ENCODE results near the gene ABCC11.

The ABCC11 gene

DNA sequence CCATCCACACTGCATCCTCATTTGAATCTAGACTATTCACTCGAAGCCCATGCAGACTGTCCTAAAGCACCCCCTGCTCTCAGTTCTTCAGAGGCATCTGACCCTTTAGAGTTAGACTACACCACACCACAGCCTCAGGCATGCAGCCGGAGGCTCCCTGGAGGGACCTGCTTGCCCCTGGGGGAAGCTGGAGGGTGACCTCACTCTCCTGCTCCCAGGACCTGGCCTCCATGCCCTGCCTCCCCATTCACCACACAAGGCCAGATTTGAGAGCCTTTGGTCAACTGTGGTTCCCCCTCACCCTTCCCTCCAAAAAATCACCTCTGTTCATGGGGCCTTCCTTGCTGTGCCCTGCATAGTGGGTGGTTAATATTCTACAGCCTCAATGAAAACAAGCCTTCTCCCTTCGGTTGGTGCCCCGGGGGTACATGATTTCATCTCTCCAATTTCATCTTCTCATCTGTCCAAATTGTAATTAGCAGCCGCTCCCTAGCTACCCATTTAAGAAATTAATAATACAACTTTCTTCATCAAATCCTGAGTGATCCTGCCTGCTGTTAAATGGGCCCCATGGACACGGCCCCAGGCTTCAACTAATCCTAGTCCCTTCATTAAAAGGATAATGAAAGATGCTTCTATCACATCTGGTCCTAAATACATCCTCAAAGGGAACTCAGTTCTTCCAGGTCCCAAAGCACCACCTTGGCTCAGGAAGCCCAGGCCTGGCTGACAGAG lies 116.0 kb downstream of the ABCC11 start:
- TF ChIP-seq, protein P1, sequence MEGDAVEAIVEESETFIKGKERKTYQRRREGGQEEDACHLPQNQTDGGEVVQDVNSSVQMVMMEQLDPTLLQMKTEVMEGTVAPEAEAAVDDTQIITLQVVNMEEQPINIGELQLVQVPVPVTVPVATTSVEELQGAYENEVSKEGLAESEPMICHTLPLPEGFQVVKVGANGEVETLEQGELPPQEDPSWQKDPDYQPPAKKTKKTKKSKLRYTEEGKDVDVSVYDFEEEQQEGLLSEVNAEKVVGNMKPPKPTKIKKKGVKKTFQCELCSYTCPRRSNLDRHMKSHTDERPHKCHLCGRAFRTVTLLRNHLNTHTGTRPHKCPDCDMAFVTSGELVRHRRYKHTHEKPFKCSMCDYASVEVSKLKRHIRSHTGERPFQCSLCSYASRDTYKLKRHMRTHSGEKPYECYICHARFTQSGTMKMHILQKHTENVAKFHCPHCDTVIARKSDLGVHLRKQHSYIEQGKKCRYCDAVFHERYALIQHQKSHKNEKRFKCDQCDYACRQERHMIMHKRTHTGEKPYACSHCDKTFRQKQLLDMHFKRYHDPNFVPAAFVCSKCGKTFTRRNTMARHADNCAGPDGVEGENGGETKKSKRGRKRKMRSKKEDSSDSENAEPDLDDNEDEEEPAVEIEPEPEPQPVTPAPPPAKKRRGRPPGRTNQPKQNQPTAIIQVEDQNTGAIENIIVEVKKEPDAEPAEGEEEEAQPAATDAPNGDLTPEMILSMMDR (IDR thresholded peaks at IDR 0.05; ENCODE audit: low read depth, low read length), result no peak

DNA sequence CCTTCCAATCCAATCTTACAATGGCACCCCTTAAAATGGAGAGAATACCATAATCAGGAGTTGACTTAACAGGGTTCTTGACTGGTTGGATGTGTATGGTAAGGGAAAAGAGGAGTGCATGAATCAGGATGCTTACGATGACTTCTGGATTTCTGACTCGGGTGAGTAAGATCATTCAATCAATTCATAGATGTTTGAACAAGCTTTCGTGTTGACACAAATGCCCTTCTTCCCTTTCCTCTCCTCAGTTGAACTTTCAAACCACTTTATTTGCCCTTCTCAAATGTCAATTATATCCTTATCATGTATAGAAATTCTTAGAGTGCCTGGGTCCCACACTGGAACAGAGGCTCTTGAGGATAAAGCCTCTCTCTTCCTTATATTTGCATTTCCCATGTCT lies 117.4 kb downstream of the ABCC11 start:
- TF ChIP-seq, protein P1 (IDR thresholded peaks at IDR 0.05; ENCODE audit: low read depth, low read length), result no peak
- no peak for DNase-seq (ENCODE audit: extremely low read depth, low read depth)

More for the DNA sequence above, 116.0 kb downstream of the ABCC11 start:
- no peak for DNase-seq (ENCODE audit: extremely low read depth, low read depth)

DNA sequence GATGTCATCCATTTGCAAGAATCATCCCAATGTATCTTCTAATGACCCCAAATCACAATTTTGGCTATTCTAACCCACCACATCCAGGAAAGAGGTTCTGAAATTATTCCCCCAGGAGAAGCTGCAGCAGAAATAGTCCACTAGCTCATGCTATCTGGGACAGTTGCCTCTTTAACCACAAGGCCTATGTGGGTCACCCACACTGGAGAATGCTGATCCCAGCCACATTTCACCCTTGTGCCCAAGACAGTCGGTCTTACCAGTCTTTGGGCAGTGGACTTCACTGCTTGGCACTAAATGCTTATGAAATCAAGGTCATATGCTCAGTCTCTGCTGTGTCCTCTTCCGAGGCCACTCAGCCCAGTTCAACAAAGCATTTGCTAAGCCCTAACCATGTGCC lies 118.6 kb downstream of the ABCC11 start:
- TF ChIP-seq, protein P1 (IDR thresholded peaks at IDR 0.05; ENCODE audit: low read depth, low read length), result no peak
- DNase-seq (ENCODE audit: extremely low read depth, low read depth), result no peak

DNA sequence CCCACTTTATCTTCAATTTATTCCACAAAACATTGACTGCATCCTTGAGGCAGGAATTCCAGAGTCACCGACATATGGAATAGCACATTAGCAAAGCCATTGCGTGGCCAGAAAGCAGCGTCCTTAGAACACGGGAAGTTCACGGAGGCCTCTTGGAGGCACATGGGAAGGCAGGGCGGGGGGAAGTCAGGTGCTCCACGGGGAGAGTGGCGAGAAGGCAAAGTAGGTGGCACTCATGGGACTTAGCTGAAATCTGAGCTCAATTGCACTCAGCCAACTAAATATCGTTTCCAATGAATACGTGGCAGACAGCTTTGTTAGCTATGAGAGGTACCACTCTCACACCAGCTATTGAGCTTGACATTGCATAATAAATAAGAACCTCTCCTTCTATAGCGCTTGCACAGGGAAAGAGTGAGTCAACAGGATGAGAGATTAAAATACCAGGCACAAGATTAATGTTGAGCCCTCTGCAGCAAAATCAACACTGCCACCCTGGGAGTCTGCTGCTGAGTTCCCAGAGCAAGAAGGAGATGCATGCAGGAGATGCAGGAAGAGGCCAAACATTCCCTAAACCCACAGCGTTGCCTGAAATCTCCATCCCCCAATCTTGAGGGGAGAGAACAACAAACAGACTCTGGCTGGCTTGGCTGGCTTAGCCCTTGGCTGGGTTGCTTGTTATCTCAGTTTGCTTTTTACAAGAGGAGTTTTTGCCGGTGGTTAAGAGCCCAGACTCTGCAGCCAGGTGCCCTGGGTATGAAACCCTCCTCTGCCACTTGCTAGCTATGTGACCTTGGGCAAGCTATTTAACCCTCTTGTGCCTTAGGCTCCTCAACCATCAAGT lies 120.3 kb downstream of the ABCC11 start:
- DNase-seq (ENCODE audit: extremely low read depth, low read depth), result peak; percentile 89
- TF ChIP-seq, protein P1 (IDR thresholded peaks at IDR 0.05; ENCODE audit: low read depth, low read length), result no peak

DNA sequence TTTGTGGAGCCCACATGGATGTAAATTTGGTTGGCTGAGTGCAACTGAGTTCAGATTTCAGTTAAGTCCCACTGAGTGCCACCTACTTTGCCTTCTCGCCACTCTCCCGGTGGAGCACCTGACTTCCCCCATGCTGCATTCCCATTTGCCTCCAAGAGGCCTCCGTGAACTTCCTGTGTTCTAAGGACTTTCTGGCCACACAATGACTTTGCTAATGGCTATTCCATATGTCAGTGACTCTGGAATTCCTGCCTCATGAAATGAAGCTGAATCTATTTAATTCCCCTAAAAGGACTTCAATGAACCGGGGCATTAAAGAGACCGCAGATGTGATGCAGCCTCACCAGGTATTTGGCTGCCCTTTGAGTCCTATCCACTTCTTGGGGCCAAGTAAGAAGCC lies 121.5 kb downstream of the ABCC11 start:
- TF ChIP-seq, protein P1 (IDR thresholded peaks at IDR 0.05; ENCODE audit: low read depth, low read length), result no peak
- DNase-seq (ENCODE audit: extremely low read depth, low read depth), result no peak

DNA sequence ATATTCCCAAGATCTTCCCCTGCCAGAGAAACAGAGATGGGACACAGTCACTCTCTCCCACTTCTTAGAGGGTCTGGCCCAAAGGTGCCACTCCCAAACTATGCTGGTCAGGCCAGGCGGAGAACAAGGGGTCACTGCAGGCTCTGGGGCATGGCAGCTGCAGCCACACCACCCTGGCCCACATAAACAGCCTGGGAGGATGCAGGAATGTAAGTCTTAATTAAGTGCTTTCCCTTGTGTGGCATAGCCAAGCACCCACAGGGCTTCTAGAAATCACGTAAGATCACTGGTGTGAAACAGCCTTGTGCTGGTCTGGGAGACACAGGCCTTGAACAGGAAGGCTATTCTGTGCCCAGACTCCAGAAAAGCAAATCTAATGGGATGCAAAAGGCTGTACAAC lies 123.1 kb downstream of the ABCC11 start:
- DNase-seq (ENCODE audit: extremely low read depth, low read depth), result no peak
- TF ChIP-seq, protein P1 (IDR thresholded peaks at IDR 0.05; ENCODE audit: low read depth, low read length), result no peak

All from AG09319 (cell line).